SU-DHL-6 (cell line): ENCODE measurements around the gene ACTR5.

Experiments used
- CTCF ChIP-seq: fragments of 200-600 bp; sonication (generic); IDR thresholded peaks from one replicate; pipeline ENCODE4 v1.5.1; 2017; ENCODE audit warnings: antibody characterized with exemption, mild to moderate bottlenecking, low read length, moderate library complexity; ENCODE audit not compliant: insufficient read depth, poor library complexity, severe bottlenecking
- EZH2phosphoT487 ChIP-seq: fragments of 200-600 bp; sonication (generic), shearing (Covaris generic); conservative IDR thresholded peaks from 2 replicates; pipeline ENCODE4 v1.6.1; 2018; ENCODE audit warnings: mild to moderate bottlenecking, antibody characterized with exemption, low read length, moderate library complexity, mixed read lengths

- no peak for TF ChIP-seq CTCF
- no peak for TF ChIP-seq EZH2phosphoT487
These were observed 2.5 kb upstream of the ACTR5 start for GRCh38 chr20:38745757-38746156.
